HG02798 (cell line): ENCODE results near the gene HHAT.
"Not testable (repeated sequence)": the region's sequence is repeated elsewhere in the genome, so short reads cannot be mapped to it uniquely, and the experiment has no call there.

ENCODE experiments used
- ATAC-seq: cut with Tn5 transposase; IDR thresholded peaks from one replicate; pipeline ENCODE4 v1.9.1; 2021; ENCODE audit warnings: mild to moderate bottlenecking; ENCODE audit not compliant: unreplicated experiment, poor library complexity

Gene HHAT

GRCh38 chr1:210627755-210628154 lies 299.1 kb downstream of the HHAT start:
- no peak for ATAC-seq

GRCh38 chr1:210629276-210629675 lies 300.6 kb downstream of the HHAT start:
- no peak for ATAC-seq

- ATAC-seq = no peak
Observed at GRCh38 chr1:210631399-210631798, 302.7 kb downstream of the HHAT start.

GRCh38 chr1:210633140-210633539 lies 304.4 kb downstream of the HHAT start:
- no peak for ATAC-seq

GRCh38 chr1:210633636-210634035 lies 304.9 kb downstream of the HHAT start:
- ATAC-seq = no peak

- ATAC-seq = no peak
Observed at GRCh38 chr1:210635108-210635507, 306.4 kb downstream of the HHAT start.

GRCh38 chr1:210641582-210641981 lies 312.9 kb downstream of the HHAT start:
- ATAC-seq = no peak

GRCh38 chr1:210645582-210646257 lies 317.0 kb downstream of the HHAT start:
- no peak for ATAC-seq

GRCh38 chr1:210646258-210646616 lies 317.5 kb downstream of the HHAT start:
- no peak for ATAC-seq

GRCh38 chr1:210647406-210648333 lies 319.0 kb downstream of the HHAT start:
- no peak for ATAC-seq

GRCh38 chr1:210648588-210649269 lies 320.0 kb downstream of the HHAT start:
- ATAC-seq = no peak

GRCh38 chr1:210650403-210650802 lies 321.7 kb downstream of the HHAT start:
- ATAC-seq = no peak

GRCh38 chr1:210652329-210652954 lies 323.7 kb downstream of the HHAT start:
- ATAC-seq = no peak

- ATAC-seq = no peak
Observed at GRCh38 chr1:210653771-210654170, 325.1 kb downstream of the HHAT start.

GRCh38 chr1:210654176-210654981 lies 325.7 kb downstream of the HHAT start:
- ATAC-seq = no peak

GRCh38 chr1:210655511-210655910 lies 326.8 kb downstream of the HHAT start:
- no peak for ATAC-seq

- no peak for ATAC-seq
Observed at GRCh38 chr1:210657806-210658205, 329.1 kb downstream of the HHAT start.

- not testable (repeated sequence) for ATAC-seq
Observed at GRCh38 chr1:210661520-210661919, 332.8 kb downstream of the HHAT start.

GRCh38 chr1:210662291-210663050 lies 333.8 kb downstream of the HHAT start:
- ATAC-seq = no peak
